ENCODE data around the gene TMEM207.
A peak's percentile ranks its signal among the peaks of the same experiment; 100 is the strongest.

Gene TMEM207

GRCh38 chr3:190433626-190434025, 16.1 kb downstream of the TMEM207 start:
- H3K79me2 ChIP-seq (ENCODE audit: control insufficient read depth, insufficient read depth, low read length, poor library complexity), result no peaks in the 10 kb centered on the region
- no peak overlapping the region for H2BK120ac ChIP-seq (ENCODE audit: insufficient read depth, low read length, poor library complexity)
- H3K4me3 ChIP-seq (ENCODE audit: low read depth, low read length), result no peak overlapping the region
- no peak overlapping the region for H3K27ac ChIP-seq (ENCODE audit: low read depth, low read length)
- H3K27me3 ChIP-seq (ENCODE audit: insufficient read depth, low read length), result no peaks in the 10 kb centered on the region
- no peak overlapping the region for H3K23ac ChIP-seq (ENCODE audit: low read length)
- H3K18ac ChIP-seq (ENCODE audit: low read length), result no peak overlapping the region
- H3K14ac ChIP-seq (ENCODE audit: low read length), result no peak overlapping the region
- no peak overlapping the region for H4K91ac ChIP-seq (ENCODE audit: low read depth, low read length)
- H2BK12ac ChIP-seq (ENCODE audit: low read length), result no peak overlapping the region
- no peak overlapping the region for H2BK5ac ChIP-seq (ENCODE audit: low read depth, low read length, poor library complexity)
- no CpG with 5 or more reads among the region's 4 CpGs for WGBS (ENCODE audit: extremely low coverage, insufficient coverage, insufficient read length)
- no peak overlapping the region for H4K12ac ChIP-seq (ENCODE audit: low read depth, low read length)
- H3K9me3 ChIP-seq (ENCODE audit: insufficient read depth, low read depth, low read length), result no peaks in the 10 kb centered on the region
- H3K4ac ChIP-seq (ENCODE audit: low read depth, low read length), result no peak overlapping the region
- H3K79me1 ChIP-seq (ENCODE audit: low read length), result no peaks in the 10 kb centered on the region
- H3K4me2 ChIP-seq (ENCODE audit: low read length), result no peak overlapping the region
- no peaks in the 10 kb centered on the region for H3K4me1 ChIP-seq (ENCODE audit: control insufficient read depth in 1 of 2, insufficient read depth in 2 of 2, low read length in 2 of 2)
- H2AK5ac ChIP-seq (ENCODE audit: low read length), result no peak overlapping the region
- H2AFZ ChIP-seq (ENCODE audit: insufficient read depth, low read length, poor library complexity), result no peak overlapping the region
- no peak overlapping the region for H4K8ac ChIP-seq (ENCODE audit: low read depth, low read length)
- DNase-seq, result no peak
- no peaks in the 10 kb centered on the region for H3K36me3 ChIP-seq (ENCODE audit: control insufficient read depth in 1 of 2, insufficient read depth in 2 of 2, low read length in 2 of 2)
- no peak overlapping the region for H3K9ac ChIP-seq (ENCODE audit: low read length)

GRCh38 chr3:190432216-190432615, 17.5 kb downstream of the TMEM207 start:
- Histone ChIP-seq H3K9me3 (ENCODE audit: insufficient read depth, low read depth, low read length) (no peaks in the 10 kb centered on the region), H4K12ac (ENCODE audit: low read depth, low read length) (no peak overlapping the region), H3K79me1 (ENCODE audit: low read length) (no peaks in the 10 kb centered on the region), H3K27me3 (ENCODE audit: insufficient read depth, low read length) (no peaks in the 10 kb centered on the region), H3K36me3 (ENCODE audit: control insufficient read depth in 1 of 2, insufficient read depth in 2 of 2, low read length in 2 of 2) (no peaks in the 10 kb centered on the region), H2BK120ac (ENCODE audit: insufficient read depth, low read length, poor library complexity) (no peak overlapping the region), H3K4ac (ENCODE audit: low read depth, low read length) (no peak overlapping the region), H4K8ac (ENCODE audit: low read depth, low read length) (no peak overlapping the region), H4K91ac (ENCODE audit: low read depth, low read length) (no peak overlapping the region), H3K14ac (ENCODE audit: low read length) (no peak overlapping the region), H3K79me2 (ENCODE audit: control insufficient read depth, insufficient read depth, low read length, poor library complexity) (no peaks in the 10 kb centered on the region), H2BK12ac (ENCODE audit: low read length) (no peak overlapping the region), H3K27ac (ENCODE audit: low read depth, low read length) (no peak overlapping the region), H3K23ac (ENCODE audit: low read length) (no peak overlapping the region), H3K9ac (ENCODE audit: low read length) (no peak overlapping the region), H3K4me2 (ENCODE audit: low read length) (no peak overlapping the region), H2BK5ac (ENCODE audit: low read depth, low read length, poor library complexity) (no peak overlapping the region), H3K18ac (ENCODE audit: low read length) (no peak overlapping the region), H2AFZ (ENCODE audit: insufficient read depth, low read length, poor library complexity) (no peak overlapping the region), H2AK5ac (ENCODE audit: low read length) (no peak overlapping the region), H3K4me3 (ENCODE audit: low read depth, low read length) (no peak overlapping the region), H3K4me1 (ENCODE audit: control insufficient read depth in 1 of 2, insufficient read depth in 2 of 2, low read length in 2 of 2) (no peaks in the 10 kb centered on the region)
- peak in 1 of 2 donors; percentile 51 for DNase-seq

- no peak overlapping the region for H3K27ac ChIP-seq (ENCODE audit: low read depth, low read length)
- no peaks in the 10 kb centered on the region for H3K9me3 ChIP-seq (ENCODE audit: insufficient read depth, low read depth, low read length)
- H2BK12ac ChIP-seq (ENCODE audit: low read length), result no peak overlapping the region
- H4K8ac ChIP-seq (ENCODE audit: low read depth, low read length), result no peak overlapping the region
- DNase-seq, result no peak
- H3K4me2 ChIP-seq (ENCODE audit: low read length), result no peak overlapping the region
- H2BK120ac ChIP-seq (ENCODE audit: insufficient read depth, low read length, poor library complexity), result no peak overlapping the region
- H3K18ac ChIP-seq (ENCODE audit: low read length), result no peak overlapping the region
- H3K36me3 ChIP-seq (ENCODE audit: control insufficient read depth in 1 of 2, insufficient read depth in 2 of 2, low read length in 2 of 2), result no peaks in the 10 kb centered on the region
- no peak overlapping the region for H2AK5ac ChIP-seq (ENCODE audit: low read length)
- no CpG with 5 or more reads among the region's 2 CpGs for WGBS (ENCODE audit: extremely low coverage, insufficient coverage, insufficient read length)
- no peaks in the 10 kb centered on the region for H3K79me2 ChIP-seq (ENCODE audit: control insufficient read depth, insufficient read depth, low read length, poor library complexity)
- no peak overlapping the region for H3K4ac ChIP-seq (ENCODE audit: low read depth, low read length)
- H3K79me1 ChIP-seq (ENCODE audit: low read length), result no peaks in the 10 kb centered on the region
- no peak overlapping the region for H4K12ac ChIP-seq (ENCODE audit: low read depth, low read length)
- no peak overlapping the region for H2BK5ac ChIP-seq (ENCODE audit: low read depth, low read length, poor library complexity)
- no peak overlapping the region for H3K23ac ChIP-seq (ENCODE audit: low read length)
- no peak overlapping the region for H3K4me3 ChIP-seq (ENCODE audit: low read depth, low read length)
- no peaks in the 10 kb centered on the region for H3K27me3 ChIP-seq (ENCODE audit: insufficient read depth, low read length)
- no peaks in the 10 kb centered on the region for H3K4me1 ChIP-seq (ENCODE audit: control insufficient read depth in 1 of 2, insufficient read depth in 2 of 2, low read length in 2 of 2)
- H3K9ac ChIP-seq (ENCODE audit: low read length), result no peak overlapping the region
- H3K14ac ChIP-seq (ENCODE audit: low read length), result no peak overlapping the region
- H4K91ac ChIP-seq (ENCODE audit: low read depth, low read length), result no peak overlapping the region
- no peak overlapping the region for H2AFZ ChIP-seq (ENCODE audit: insufficient read depth, low read length, poor library complexity)
These were observed 18.8 kb downstream of the TMEM207 start for GRCh38 chr3:190430906-190431305.

GRCh38 chr3:190429681-190430080, 20.0 kb downstream of the TMEM207 start:
- no CpG with 5 or more reads among the region's 2 CpGs for WGBS (ENCODE audit: extremely low coverage, insufficient coverage, insufficient read length)
- Histone ChIP-seq H3K79me1 (ENCODE audit: low read length) (no peaks in the 10 kb centered on the region), H3K4me1 (ENCODE audit: control insufficient read depth in 1 of 2, insufficient read depth in 2 of 2, low read length in 2 of 2) (no peaks in the 10 kb centered on the region), H3K27ac (ENCODE audit: low read depth, low read length) (no peak overlapping the region), H2BK120ac (ENCODE audit: insufficient read depth, low read length, poor library complexity) (no peak overlapping the region), H4K91ac (ENCODE audit: low read depth, low read length) (no peak overlapping the region), H3K79me2 (ENCODE audit: control insufficient read depth, insufficient read depth, low read length, poor library complexity) (no peaks in the 10 kb centered on the region), H4K8ac (ENCODE audit: low read depth, low read length) (no peak overlapping the region), H2AFZ (ENCODE audit: insufficient read depth, low read length, poor library complexity) (no peak overlapping the region), H3K9me3 (ENCODE audit: insufficient read depth, low read depth, low read length) (no peaks in the 10 kb centered on the region), H3K23ac (ENCODE audit: low read length) (no peak overlapping the region), H3K9ac (ENCODE audit: low read length) (no peak overlapping the region), H3K4me3 (ENCODE audit: low read depth, low read length) (no peak overlapping the region), H2BK12ac (ENCODE audit: low read length) (no peak overlapping the region), H4K12ac (ENCODE audit: low read depth, low read length) (no peak overlapping the region), H3K4ac (ENCODE audit: low read depth, low read length) (no peak overlapping the region), H3K14ac (ENCODE audit: low read length) (no peak overlapping the region), H3K4me2 (ENCODE audit: low read length) (no peak overlapping the region), H3K18ac (ENCODE audit: low read length) (no peak overlapping the region), H2AK5ac (ENCODE audit: low read length) (no peak overlapping the region), H2BK5ac (ENCODE audit: low read depth, low read length, poor library complexity) (no peak overlapping the region), H3K27me3 (ENCODE audit: insufficient read depth, low read length) (no peaks in the 10 kb centered on the region), H3K36me3 (ENCODE audit: control insufficient read depth in 1 of 2, insufficient read depth in 2 of 2, low read length in 2 of 2) (no peaks in the 10 kb centered on the region)
- peak; percentile 80 to 87 for DNase-seq

All from trophoblast cell (in vitro differentiated cells and primary cell).